IMR-90 (cell line): Measurements from ENCODE around the gene SLC29A3. TPM values are rescaled to one million over a fixed set of nuclear protein-coding genes. Genes with fewer than 3 reads are reported as not detected.

Experiments
- ATAC-seq: fragments of 200-7000 bp; cut with Tn5 transposase; 2 replicates; pipeline ENCODE4 v1.9.1; 2020; ENCODE audit warnings: low read depth, mild to moderate bottlenecking, moderate library complexity
- BruUV-seq: library from RNA; stranded (reverse); fragments of 400-500 nt; replicated peaks from 2 replicates; lab custom pipeline; 2021; lab: Mats Ljungman, UMichigan
- CTCF ChIA-PET: fragments of 300-600 bp; formaldehyde crosslinking; extraction: SDS; loops from one replicate; lab custom pipeline; 2021; ENCODE audit warnings: antibody characterized with exemption; lab: Yijun Ruan, JAX
- POLR2A ChIA-PET: fragments of 300-600 bp; sonication (Branson Sonifier 250); formaldehyde crosslinking; loops from one replicate; lab custom pipeline; 2022; ENCODE audit warnings: antibody characterized with exemption; ENCODE audit not compliant: unreplicated experiment; lab: Charles Lee
- DNase-seq: peaks from one replicate; pipeline ENCODE4 v3.0.0; 2013
- H2AFZ ChIP-seq: replicated peaks from 2 replicates; pipeline ENCODE3; 2013; ENCODE audit warnings: low read length, mild to moderate bottlenecking; ENCODE audit not compliant: poor library complexity
- H2AK5ac ChIP-seq: 2 replicates; pipeline ENCODE4 v1.6.1; 2013; ENCODE audit warnings: low read depth, low read length, inconsistent platforms
- H2AK9ac ChIP-seq: replicated peaks from 2 replicates; pipeline ENCODE3; 2013; ENCODE audit warnings: mild to moderate bottlenecking, low read depth, low read length, moderate library complexity; ENCODE audit not compliant: poor library complexity
- H2BK120ac ChIP-seq: 2 replicates; pipeline ENCODE4 v1.6.1; 2013; ENCODE audit warnings: low read depth, low read length, inconsistent platforms
- H2BK15ac ChIP-seq: 3 replicates; pipeline ENCODE4 v1.6.1; 2013; ENCODE audit warnings: low read depth, low read length, inconsistent platforms
- H2BK20ac ChIP-seq: 2 replicates; pipeline ENCODE4 v1.6.1; 2013; ENCODE audit warnings: low read depth, mild to moderate bottlenecking, inconsistent platforms, low read length, moderate library complexity
- H2BK5ac ChIP-seq: 2 replicates; pipeline ENCODE4 v1.6.1; 2013; ENCODE audit warnings: mild to moderate bottlenecking, low read depth, low read length, inconsistent platforms; ENCODE audit not compliant: poor library complexity, severe bottlenecking
- H3K14ac ChIP-seq: replicated peaks from 2 replicates; pipeline ENCODE4 v1.6.1; 2013; ENCODE audit warnings: low read depth, low read length, inconsistent platforms
- H3K18ac ChIP-seq: 2 replicates; pipeline ENCODE4 v1.6.1; 2013; ENCODE audit warnings: low read depth, low read length, control low read depth
- H3K23ac ChIP-seq: 2 replicates; pipeline ENCODE4 v1.6.1; 2013; ENCODE audit warnings: low read depth, low read length, inconsistent platforms
- H3K27ac ChIP-seq: 2 replicates; pipeline ENCODE4 v1.5.1; 2013; ENCODE audit warnings: mild to moderate bottlenecking, control low read depth, low read length; ENCODE audit not compliant: insufficient read depth
- H3K27me3 ChIP-seq: 2 replicates; pipeline ENCODE4 v1.6.1; 2013; ENCODE audit warnings: low read length; ENCODE audit not compliant: control insufficient read depth, insufficient read depth
- H3K36me3 ChIP-seq: 2 replicates; pipeline ENCODE4 v1.6.1; 2013; ENCODE audit warnings: low read length, mixed read lengths; ENCODE audit not compliant: control insufficient read depth, insufficient read depth
- H3K4ac ChIP-seq: 2 replicates; pipeline ENCODE4 v1.6.1; 2013; ENCODE audit warnings: low read depth, low read length, inconsistent platforms
- H3K4me1 ChIP-seq: 2 replicates; pipeline ENCODE4 v1.6.1; 2013; ENCODE audit warnings: low read length, mixed read lengths; ENCODE audit not compliant: control insufficient read depth, insufficient read depth
- H3K4me2 ChIP-seq: 2 replicates; pipeline ENCODE4 v1.6.1; 2013; ENCODE audit warnings: low read depth, mild to moderate bottlenecking, control low read depth, low read length, moderate library complexity
- H3K4me3 ChIP-seq: 2 replicates; pipeline ENCODE4 v1.5.1; 2013; ENCODE audit warnings: low read depth, mild to moderate bottlenecking, control low read depth, low read length, moderate library complexity; ENCODE audit not compliant: insufficient read depth
- H3K56ac ChIP-seq: 2 replicates; pipeline ENCODE4 v1.6.1; 2013; ENCODE audit warnings: low read length, inconsistent platforms; ENCODE audit not compliant: insufficient read depth; ENCODE audit errors: extremely low read depth
- H3K79me1 ChIP-seq, 2 experiments: 2 replicates each; pipeline ENCODE4 v1.6.1; 2013; ENCODE audit warnings: low read length in 2 of 2, inconsistent platforms in 1 of 2, low read depth in 1 of 2
- H3K9ac ChIP-seq: 2 replicates; pipeline ENCODE4 v1.6.1; 2013; ENCODE audit warnings: low read depth, low read length, control low read depth
- H3K9me1 ChIP-seq: 2 replicates; pipeline ENCODE4 v1.6.1; 2013; ENCODE audit warnings: low read length, inconsistent platforms; ENCODE audit not compliant: insufficient read depth
- H3K9me3 ChIP-seq: 2 replicates; pipeline ENCODE4 v1.6.1; 2013; ENCODE audit warnings: low read length; ENCODE audit not compliant: control insufficient read depth, insufficient read depth
- H4K20me1 ChIP-seq: 2 replicates; pipeline ENCODE4 v1.6.1; 2013; ENCODE audit warnings: low read length, inconsistent platforms; ENCODE audit not compliant: insufficient read depth
- H4K5ac ChIP-seq: 2 replicates; pipeline ENCODE4 v1.6.1; 2013; ENCODE audit warnings: mild to moderate bottlenecking, low read depth, low read length, control low read depth
- H4K8ac ChIP-seq, 2 experiments: 2 replicates each; pipeline ENCODE4 v1.6.1; 2013; ENCODE audit warnings: low read depth in 2 of 2, low read length in 2 of 2, control low read depth in 1 of 2, inconsistent platforms in 1 of 2
- H4K91ac ChIP-seq: 2 replicates; pipeline ENCODE4 v1.6.1; 2013; ENCODE audit warnings: low read depth, low read length, inconsistent platforms; ENCODE audit not compliant: insufficient read depth
- MAFK ChIP-seq: IDR thresholded peaks from 2 replicates; pipeline ENCODE4 v1.6.1; 2012; ENCODE audit warnings: low read depth, low read length, improper control_type of control experiment
- MAZ ChIP-seq: IDR thresholded peaks from 2 replicates; pipeline ENCODE4 v1.6.1; 2012; ENCODE audit warnings: low read depth, mild to moderate bottlenecking, low read length, improper control_type of control experiment, moderate library complexity, borderline replicate concordance
- RFX5 ChIP-seq: IDR thresholded peaks from 2 replicates; pipeline ENCODE4 v1.8.0; 2012; ENCODE audit warnings: low read depth, mild to moderate bottlenecking, low read length, moderate library complexity
- WGBS, 2 experiments: methylation state at CpG; one replicate each; pipeline versions ENCODE4 v1.1.5 to v1.1.7; 2013; ENCODE audit warnings: missing lambda C conversion rate in 2 of 2; ENCODE audit not compliant: insufficient read length in 1 of 2; ENCODE audit errors: extremely low coverage in 2 of 2; 5-methylcytosine and 5-hydroxymethylcytosine counted together
- dilution Hi-C: fragments of 300-500 bp; cut with HindIII; formaldehyde crosslinking; loops from one replicate; pipeline ENCODE4 v1.14.3; 2018; ENCODE audit warnings: low sequenced_read_pairs; ENCODE audit not compliant: unreplicated experiment
- in situ Hi-C: fragments of 300-500 bp; cut with MboI; formaldehyde crosslinking; loops from 3 replicates; pipeline ENCODE4 v1.14.3; 2019; ENCODE audit warnings: low sequenced_read_pairs, inconsistent platforms, mixed read lengths
- intact Hi-C: fragments of 100-400 bp; cut with micrococcal nuclease; formaldehyde crosslinking; loops from 2 replicates; pipeline ENCODE4 v1.10.0; 2022
- polyA plus RNA-seq, 3 experiments: library from polyadenylated mRNA; depleted of rRNA; stranded (reverse); fragments of >200 nt; gene quantifications; 2 replicates each; pipeline ENCODE4 v1.2.3, GENCODE V29; 2012; ENCODE audit warnings: low replicate concordance in 1 of 3
- total RNA-seq: library from RNA; depleted of rRNA; stranded (reverse); fragments of >200 nt; gene quantifications from 2 replicates; pipeline ENCODE4 v1.2.3, GENCODE V29; 2012

Gene SLC29A3
- total and polyA plus RNA-seq, 2 of the 4 experiments (the other 2 are of a cell fraction), result 0.72 to 3.0 TPM

DNA sequence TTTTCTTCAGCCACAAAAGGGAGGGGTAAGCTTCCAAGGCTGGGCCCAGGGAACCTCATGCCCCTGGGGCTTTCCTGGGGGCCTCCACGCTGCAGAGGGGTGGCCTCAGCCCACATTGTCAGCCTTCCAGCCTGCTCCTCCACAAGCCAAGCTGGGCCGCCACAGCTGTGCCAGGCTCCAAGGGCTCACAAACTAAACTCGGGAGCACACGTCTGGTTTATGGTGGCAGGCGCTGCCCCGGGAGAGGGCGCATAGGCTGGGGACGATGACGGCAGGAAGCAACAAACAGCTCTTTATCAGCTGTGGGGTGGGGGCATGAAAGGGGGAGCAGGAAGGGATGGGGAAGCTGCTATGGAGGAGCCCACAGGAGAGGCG is 71.4 kb downstream of the SLC29A3 start:
- POLR2A ChIA-PET, result no interaction called here
- Histone ChIP-seq H3K27me3 (peaks cover 79% of the 10 kb centered on the region), H2BK5ac (no peak overlapping the region), H3K9me1 (no peaks in the 10 kb centered on the region), H3K14ac (no peak overlapping the region), H4K5ac (no peak overlapping the region), H3K56ac (no peak overlapping the region), H4K20me1 (no peaks in the 10 kb centered on the region), H2BK120ac (no peak overlapping the region), H3K4me2 (no peak overlapping the region), H3K18ac (no peak overlapping the region), H3K4me3 (no peak overlapping the region), H2BK15ac (no peak overlapping the region), H3K36me3 (no peaks in the 10 kb centered on the region), H3K4me1 (no peaks in the 10 kb centered on the region), H4K8ac (no peak overlapping the region), H3K9me3 (no peaks in the 10 kb centered on the region), H3K23ac (no peak overlapping the region), H3K4ac (no peak overlapping the region), H2AFZ (no peak overlapping the region), H4K91ac (no peak overlapping the region), H2AK5ac (no peak overlapping the region), H3K79me1 (no peaks in the 10 kb centered on the region), H2AK9ac (no peak overlapping the region), H3K27ac (no peak overlapping the region), H3K9ac (no peak overlapping the region), H2BK20ac (no peak overlapping the region)
- DNase-seq (no peak), ATAC-seq (no peak)
- intact Hi-C loops, result no loop called here
- in situ Hi-C loops, result no loop called here
- WGBS, 2 experiments, result 0% methylated on average over 4 of the region's 10 CpGs; no CpG with 5 or more reads in 1 of the 2 experiments
- BruUV-seq, result no TSS peak
- TF ChIP-seq MAZ (no peak), MAFK (no peak), RFX5 (no peak)
- dilution Hi-C loops, result no loop called here
- CTCF ChIA-PET, result no interaction called here
